ENCODE results near the gene LRMDA. TPM values are rescaled to one million over a fixed set of nuclear protein-coding genes. Genes with fewer than 3 reads are reported as not detected.
A peak's percentile ranks its signal among the peaks of the same experiment; 100 is the strongest.

The LRMDA gene
- total RNA-seq (100 to 1,000 TPM in 1 of 9 donors, 10 to 100 TPM in 8; 30.7 to 102 (median 76.5) TPM), polyA plus RNA-seq (100 to 1,000 TPM in 1 of 3 donors, 10 to 100 TPM in 2; 43.0 to 132 (median 79.7) TPM)
- long read RNA-seq, donor 1, transcript LRMDA-216 (3 exons, 393 nt) = major isoform, 25 of 25 reads
- long read RNA-seq, donor 1, partial matches to known transcripts = 0 of 25 reads
- long read RNA-seq, donor 1, other reads (novel, unspliced or antisense) = 0 of 25 reads
- long read RNA-seq, donor 2, transcript LRMDA-216 (3 exons, 393 nt) = major isoform, 15 of 20 reads
- long read RNA-seq, donor 2, partial matches to known transcripts = 5 of 20 reads
- long read RNA-seq, donor 2, other reads (novel, unspliced or antisense) = 0 of 20 reads
- long read RNA-seq, donor 3, transcript LRMDA-216 (3 exons, 393 nt) = major isoform, 21 of 21 reads
- long read RNA-seq, donor 3, partial matches to known transcripts = 0 of 21 reads
- long read RNA-seq, donor 3, other reads (novel, unspliced or antisense) = 0 of 21 reads
- long read RNA-seq, donor 4, partial matches to known transcripts = 0 of 10 reads
- long read RNA-seq, donor 4, other reads (novel, unspliced or antisense) = 10 of 10 reads
- long read RNA-seq, donor 5, partial matches to known transcripts = 1 of 6 reads
- long read RNA-seq, donor 5, other reads (novel, unspliced or antisense) = 5 of 6 reads
- long read RNA-seq, donor 6, partial matches to known transcripts = 2 of 7 reads
- long read RNA-seq, donor 6, other reads (novel, unspliced or antisense) = 5 of 7 reads
- long read RNA-seq, donor 7, transcript LRMDA-216 (3 exons, 393 nt) = major isoform, 10 of 10 reads
- long read RNA-seq, donor 7, partial matches to known transcripts = 0 of 10 reads
- long read RNA-seq, donor 7, other reads (novel, unspliced or antisense) = 0 of 10 reads
- long read RNA-seq, donor 8, transcript LRMDA-216 (3 exons, 393 nt) = major isoform, 14 of 14 reads
- long read RNA-seq, donor 8, partial matches to known transcripts = 0 of 14 reads
- long read RNA-seq, donor 8, other reads (novel, unspliced or antisense) = 0 of 14 reads
- long read RNA-seq, donor 9, transcript LRMDA-216 (3 exons, 393 nt) = major isoform, 17 of 23 reads
- long read RNA-seq, donor 9, partial matches to known transcripts = 6 of 23 reads
- long read RNA-seq, donor 9, other reads (novel, unspliced or antisense) = 0 of 23 reads
- long read RNA-seq, donor 10, transcript LRMDA-216 (3 exons, 393 nt) = major isoform, 8 of 8 reads
- long read RNA-seq, donor 10, partial matches to known transcripts = 0 of 8 reads
- long read RNA-seq, donor 10, other reads (novel, unspliced or antisense) = 0 of 8 reads

- peak; percentile 69 to 86 (median 78) for DNase-seq
- intact Hi-C loops (cut with DNase I) = no loop called here
- H3K36me3 ChIP-seq (replicated peaks in 1 of 2) = no peaks in the 10 kb centered on the region
- H3K27me3 ChIP-seq = no peaks in the 10 kb centered on the region
- H3K4me1 ChIP-seq (replicated peaks in 1 of 2) = peaks cover 52 to 57% of the 10 kb centered on the region in 2 donors
- peak within 1 kb of the TSS in 3 of 4 donors; percentile 16 to 68 (median 33) for H3K4me3 ChIP-seq
- WGBS, 4 donors = 4 to 15% (median 6%) methylated on average over 27 to 82 of the region's 82 CpGs
- no peaks in the 10 kb centered on the region for H3K9me3 ChIP-seq (replicated peaks in 1 of 3)
- TF ChIP-seq POLR2A (IDR thresholded peaks at IDR 0.05) (peak; percentile 37 to 55), CTCF (IDR thresholded peaks at IDR 0.05) (peak in 1 of 6 experiments; percentile 4)
- H3K27ac ChIP-seq = peak within 1 kb of the TSS; percentile 55 to 99 (median 89)
These were observed at the start of gene LRMDA for GRCh38 chr10:75431180-75432111. Gene LRMDA, plus strand, starts transcription at chr10:75431624.

GRCh38 chr10:75386128-75386527, 45.3 kb upstream of the LRMDA start:
- H3K4me1 ChIP-seq (replicated peaks in 1 of 2) = no peaks in the 10 kb centered on the region
- 93 to 98% (median 94%) methylated on average over 3 of the region's 3 CpGs for WGBS, 4 donors
- H3K9me3 ChIP-seq (replicated peaks in 1 of 3) = no peaks in the 10 kb centered on the region
- DNase-seq = no peak
- H3K27me3 ChIP-seq = no peaks in the 10 kb centered on the region
- TF ChIP-seq CTCF (IDR thresholded peaks at IDR 0.05) (no peak), POLR2A (IDR thresholded peaks at IDR 0.05) (no peak)
- intact Hi-C loops (cut with DNase I) = no loop called here
- no peak overlapping the region for H3K4me3 ChIP-seq
- H3K36me3 ChIP-seq (replicated peaks in 1 of 2) = no peaks in the 10 kb centered on the region
- H3K27ac ChIP-seq = no peak overlapping the region

- 91 to 100% (median 97%) methylated on average over 3 of the region's 3 CpGs for WGBS, 4 donors
- Histone ChIP-seq H3K27me3 (no peaks in the 10 kb centered on the region), H3K9me3 (replicated peaks in 1 of 3) (no peaks in the 10 kb centered on the region), H3K27ac (no peak overlapping the region), H3K36me3 (replicated peaks in 1 of 2) (no peaks in the 10 kb centered on the region), H3K4me3 (no peak overlapping the region), H3K4me1 (replicated peaks in 1 of 2) (no peaks in the 10 kb centered on the region)
- intact Hi-C loops (cut with DNase I) = no loop called here
- DNase-seq = no peak
- TF ChIP-seq CTCF (IDR thresholded peaks at IDR 0.05) = no peak
- TF ChIP-seq POLR2A (IDR thresholded peaks at IDR 0.05) = no peak
These were observed 43.3 kb upstream of the LRMDA start for GRCh38 chr10:75388082-75388481.

Data from adrenal gland (tissue), 19 donors.